GM19467 (cell line): ENCODE results near the gene C1QTNF5.

ENCODE experiments used
- ATAC-seq: cut with Tn5 transposase; IDR thresholded peaks from one replicate; pipeline ENCODE4 v1.9.1; 2021; ENCODE audit warnings: mild to moderate bottlenecking, moderate library complexity; ENCODE audit not compliant: unreplicated experiment

The C1QTNF5 gene

GRCh38 chr11:119373059-119373920 lies 32.6 kb upstream of the C1QTNF5 start:
- ATAC-seq, result no peak

- ATAC-seq, result no peak
These were observed 31.8 kb upstream of the C1QTNF5 start for GRCh38 chr11:119372260-119373058.

GRCh38 chr11:119371778-119372182 lies 31.1 kb upstream of the C1QTNF5 start:
- no peak for ATAC-seq

- ATAC-seq, result no peak
These were observed 30.5 kb upstream of the C1QTNF5 start for GRCh38 chr11:119371067-119371601.

- no peak for ATAC-seq
These were observed 29.9 kb upstream of the C1QTNF5 start for GRCh38 chr11:119370486-119371046.

GRCh38 chr11:119369132-119369925 lies 28.6 kb upstream of the C1QTNF5 start:
- ATAC-seq, result no peak

- no peak for ATAC-seq
These were observed 27.7 kb upstream of the C1QTNF5 start for GRCh38 chr11:119368121-119369034.

- ATAC-seq, result no peak
These were observed 27.0 kb upstream of the C1QTNF5 start for GRCh38 chr11:119367661-119368120.

GRCh38 chr11:119366690-119367620 lies 26.3 kb upstream of the C1QTNF5 start:
- no peak for ATAC-seq

- ATAC-seq, result no peak
These were observed 24.4 kb upstream of the C1QTNF5 start for GRCh38 chr11:119365071-119365591.

GRCh38 chr11:119363851-119364590 lies 23.3 kb upstream of the C1QTNF5 start:
- no peak for ATAC-seq

- ATAC-seq, result no peak
These were observed 22.6 kb upstream of the C1QTNF5 start for GRCh38 chr11:119363081-119363850.

GRCh38 chr11:119362741-119363080 lies 22.0 kb upstream of the C1QTNF5 start:
- no peak for ATAC-seq

GRCh38 chr11:119361941-119362725 lies 21.4 kb upstream of the C1QTNF5 start:
- ATAC-seq, result no peak

- no peak for ATAC-seq
These were observed 20.5 kb upstream of the C1QTNF5 start for GRCh38 chr11:119361056-119361787.
